PC-9 (cell line): ENCODE results near the gene KRTAP4-6. TPM values are rescaled to one million over a fixed set of nuclear protein-coding genes. Genes with fewer than 3 reads are reported as not detected.
"Not testable (repeated sequence)": the region's sequence is repeated elsewhere in the genome, so short reads cannot be mapped to it uniquely, and the experiment has no call there.

Experiments used
- BruUV-seq: library from RNA; stranded (reverse); fragments of 400-500 nt; replicated peaks from 2 replicates; lab custom pipeline; 2021; lab: Mats Ljungman, UMichigan
- CTCF ChIA-PET: fragments of 300-600 bp; sonication (Branson Sonifier 250); formaldehyde crosslinking; loops from one replicate; lab custom pipeline; 2022; ENCODE audit warnings: antibody characterized with exemption; lab: Charles Lee
- POLR2A ChIA-PET: fragments of 300-600 bp; sonication (Branson Sonifier 250); formaldehyde crosslinking; loops from one replicate; lab custom pipeline; 2022; ENCODE audit warnings: antibody characterized with exemption; ENCODE audit not compliant: unreplicated experiment; lab: Charles Lee
- DNase-seq, 2 experiments: peaks; one replicate each; pipeline versions ENCODE4 v3.0.0 to v3.0.0-alpha.2; 2015 to 2022; ENCODE audit warnings: mixed read lengths in 1 of 2
- H2AFZ ChIP-seq: fragments of 200-600 bp; sonication (generic); 2 replicates; pipeline ENCODE4 v1.8.1; 2017; ENCODE audit warnings: antibody characterized with exemption
- H3F3A ChIP-seq: fragments of 200-600 bp; sonication (generic); 2 replicates; pipeline ENCODE4 v1.8.1; 2017; ENCODE audit warnings: antibody characterized with exemption, mild to moderate bottlenecking, low read depth; ENCODE audit not compliant: insufficient read depth
- H3K27ac ChIP-seq: fragments of 200-600 bp; sonication (generic); 2 replicates; pipeline ENCODE4 v1.6.1; 2016; ENCODE audit warnings: mixed run types
- H3K27me3 ChIP-seq: fragments of 200-600 bp; sonication (generic); 2 replicates; pipeline ENCODE4 v1.6.1; 2016; ENCODE audit warnings: low read depth, mixed run types; ENCODE audit not compliant: insufficient read depth
- H3K36me3 ChIP-seq: fragments of 200-600 bp; sonication (generic); 2 replicates; pipeline ENCODE4 v1.6.1; 2016; ENCODE audit warnings: low read depth, mixed run types
- H3K4me1 ChIP-seq: fragments of 200-600 bp; sonication (generic); replicated peaks from 2 replicates; pipeline ENCODE4 v1.6.1; 2016; ENCODE audit warnings: mixed run types; ENCODE audit not compliant: insufficient read depth
- H3K4me2 ChIP-seq: fragments of 200-600 bp; sonication (generic); 2 replicates; pipeline ENCODE4 v1.6.1; 2017; ENCODE audit warnings: mixed run types
- H3K4me3 ChIP-seq: fragments of 200-600 bp; sonication (generic); 2 replicates; pipeline ENCODE4 v1.6.1; 2016; ENCODE audit warnings: mixed run types
- H3K79me2 ChIP-seq: fragments of 200-600 bp; sonication (generic); 2 replicates; pipeline ENCODE4 v1.6.1; 2017; ENCODE audit warnings: low read depth, mixed run types
- H3K9me2 ChIP-seq: fragments of 200-600 bp; sonication (generic); 2 replicates; pipeline ENCODE4 v1.8.1; 2017; ENCODE audit warnings: mild to moderate bottlenecking; ENCODE audit not compliant: insufficient read depth
- H3K9me3 ChIP-seq: fragments of 200-600 bp; sonication (generic); 2 replicates; pipeline ENCODE4 v1.8.1; 2016; ENCODE audit warnings: low read depth; ENCODE audit not compliant: insufficient read depth
- H4K20me1 ChIP-seq: fragments of 200-600 bp; sonication (generic); 2 replicates; pipeline ENCODE4 v1.8.1; 2017; ENCODE audit not compliant: insufficient read depth
- EZH2 ChIP-seq: fragments of 200-600 bp; sonication (generic); IDR thresholded peaks from 2 replicates; pipeline ENCODE4 v1.8.0; 2017; ENCODE audit warnings: antibody characterized with exemption, low read depth
- intact Hi-C: fragments of 100-400 bp; cut with micrococcal nuclease; formaldehyde crosslinking; loops from one replicate; pipeline ENCODE4 v1.10.0; 2022; ENCODE audit not compliant: unreplicated experiment
- total RNA-seq: library from RNA; stranded (reverse); gene quantifications from 2 replicates; pipeline ENCODE4 v1.2.3, GENCODE V29; 2021
- TF ChIP-seq, protein P1 (sequence below): fragments of 200-600 bp; sonication (generic); conservative IDR thresholded peaks from 2 replicates; pipeline ENCODE4 v1.6.1; 2017; ENCODE audit warnings: mixed run types, antibody characterized with exemption, mild to moderate bottlenecking, moderate library complexity

KRTAP4-6 gene
- total RNA-seq, 1 experiment from 2014 or later: not detected

- POLR2A ChIA-PET: no interaction called here
These were observed 36.4 kb downstream of the KRTAP4-6 start for GRCh38 chr17:41103896-41104295.

GRCh38 chr17:41101586-41102259 lies 38.6 kb downstream of the KRTAP4-6 start, which contains the start of gene KRTAP4-16:
TSS of gene KRTAP4-16 (minus strand) at chr17:41102209. CDS start at chr17:41102209, 0 bp downstream.
- Histone ChIP-seq H2AFZ (no peak within 1 kb of the TSS), H3K27ac (no peak within 1 kb of the TSS), H3K9me2 (no peaks in the 10 kb centered on the region), H3K4me3 (no peak within 1 kb of the TSS), H3K79me2 (no peaks in the 10 kb centered on the region), H3K9me3 (no peaks in the 10 kb centered on the region), H3K4me2 (no peak within 1 kb of the TSS), H3K36me3 (no peaks in the 10 kb centered on the region), H3K4me1 (peaks cover 47% of the 10 kb centered on the region), H3K27me3 (no peaks in the 10 kb centered on the region), H4K20me1 (no peaks in the 10 kb centered on the region), H3F3A (peaks cover 22% of the 10 kb centered on the region; the same call in 1 of the 2 replicates)
- no TSS peak for BruUV-seq
- no peak for DNase-seq
- ChIA-PET POLR2A (no interaction called here), CTCF (no interaction called here)
- TF ChIP-seq, protein P1, sequence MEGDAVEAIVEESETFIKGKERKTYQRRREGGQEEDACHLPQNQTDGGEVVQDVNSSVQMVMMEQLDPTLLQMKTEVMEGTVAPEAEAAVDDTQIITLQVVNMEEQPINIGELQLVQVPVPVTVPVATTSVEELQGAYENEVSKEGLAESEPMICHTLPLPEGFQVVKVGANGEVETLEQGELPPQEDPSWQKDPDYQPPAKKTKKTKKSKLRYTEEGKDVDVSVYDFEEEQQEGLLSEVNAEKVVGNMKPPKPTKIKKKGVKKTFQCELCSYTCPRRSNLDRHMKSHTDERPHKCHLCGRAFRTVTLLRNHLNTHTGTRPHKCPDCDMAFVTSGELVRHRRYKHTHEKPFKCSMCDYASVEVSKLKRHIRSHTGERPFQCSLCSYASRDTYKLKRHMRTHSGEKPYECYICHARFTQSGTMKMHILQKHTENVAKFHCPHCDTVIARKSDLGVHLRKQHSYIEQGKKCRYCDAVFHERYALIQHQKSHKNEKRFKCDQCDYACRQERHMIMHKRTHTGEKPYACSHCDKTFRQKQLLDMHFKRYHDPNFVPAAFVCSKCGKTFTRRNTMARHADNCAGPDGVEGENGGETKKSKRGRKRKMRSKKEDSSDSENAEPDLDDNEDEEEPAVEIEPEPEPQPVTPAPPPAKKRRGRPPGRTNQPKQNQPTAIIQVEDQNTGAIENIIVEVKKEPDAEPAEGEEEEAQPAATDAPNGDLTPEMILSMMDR: no peak
- TF ChIP-seq EZH2: no peak
- intact Hi-C loops: no loop called here

More at GRCh38 chr17:41103896-41104295, 36.4 kb downstream of the KRTAP4-6 start:
- DNase-seq: no peak
- Histone ChIP-seq H3K36me3 (no peaks in the 10 kb centered on the region), H2AFZ (no peak overlapping the region), H3K79me2 (no peaks in the 10 kb centered on the region), H3K4me1 (peaks cover 39% of the 10 kb centered on the region), H3K9me2 (no peaks in the 10 kb centered on the region), H4K20me1 (no peaks in the 10 kb centered on the region), H3K4me3 (no peak overlapping the region), H3K9me3 (no peaks in the 10 kb centered on the region), H3F3A (peaks cover 20% of the 10 kb centered on the region; the same call in 1 of the 2 replicates), H3K27me3 (no peaks in the 10 kb centered on the region), H3K27ac (peak overlapping the region; percentile 64), H3K4me2 (peak overlapping the region; percentile 9; the same call in 1 of the 2 replicates)
- CTCF ChIA-PET: no interaction called here
- no TSS peak for BruUV-seq
- intact Hi-C loops: no loop called here
- TF ChIP-seq EZH2: no peak
- TF ChIP-seq, protein P1: no peak

DNA sequence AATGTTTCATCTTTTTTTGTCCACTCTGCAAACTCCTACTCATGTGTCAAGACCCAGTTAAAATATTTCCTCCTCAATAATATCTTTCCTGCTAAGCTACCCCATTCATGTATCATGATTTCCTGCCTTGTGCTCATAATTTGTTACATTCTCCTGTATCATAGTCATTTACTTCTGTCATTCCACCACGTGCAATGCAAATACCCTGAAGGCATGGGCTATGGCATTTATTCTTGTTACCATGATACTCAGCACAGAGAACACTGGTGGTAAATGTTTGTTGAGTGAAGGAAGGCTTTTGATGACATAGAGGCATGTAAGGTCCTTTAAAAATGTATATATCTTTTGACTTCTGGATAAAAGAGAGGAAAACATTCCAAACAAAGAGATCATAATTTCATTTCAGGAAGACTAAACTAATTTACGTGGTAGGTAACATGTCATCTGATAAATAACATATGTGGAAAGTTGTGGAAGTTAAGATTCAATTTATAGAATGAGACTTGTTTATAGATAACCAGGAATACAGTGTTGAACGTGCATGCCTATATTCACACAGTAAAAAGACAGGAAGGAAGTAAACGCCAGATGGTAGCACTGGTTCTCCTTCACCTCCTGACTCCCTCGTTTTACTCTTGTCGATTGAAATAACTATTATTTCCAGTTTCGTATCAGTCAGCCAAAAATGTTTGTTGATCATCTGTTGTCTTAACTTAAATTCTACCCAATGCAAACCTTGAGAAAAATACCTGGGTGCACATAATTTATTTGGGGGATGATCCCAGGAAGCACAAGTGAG lies 40.5 kb downstream of the KRTAP4-6 start:
- not testable (repeated sequence) for H3K79me2 ChIP-seq, H3K27me3 ChIP-seq, H3K4me2 ChIP-seq, H3K9me2 ChIP-seq, H3K9me3 ChIP-seq, BruUV-seq, H4K20me1 ChIP-seq, H3K4me3 ChIP-seq, H3K36me3 ChIP-seq, H2AFZ ChIP-seq
- intact Hi-C loops: loop anchor here (1.0 kb wide), 1 partner anchor 185 kb away; no protein-coding TSS in a partner anchor
- ChIA-PET CTCF (interaction anchor here (0.7 kb wide), 1 partner anchor 124 kb away, joined by 4 read pairs; no protein-coding TSS in a partner anchor), POLR2A (interaction anchor here (0.6 kb wide), 2 partner anchors 13 to 186 kb away, joined by 3 read pairs; no protein-coding TSS in a partner anchor)
- peaks cover 40% of the 10 kb centered on the region for H3K4me1 ChIP-seq
- peak; percentile 56 to 96 for DNase-seq
- H3K27ac ChIP-seq: peak overlapping the region; percentile 58
- H3F3A ChIP-seq: peaks cover 19% of the 10 kb centered on the region; the same call in 1 of the 2 replicates
